Measurements from ENCODE around the gene VKORC1. TPM values are rescaled to one million over a fixed set of nuclear protein-coding genes. Genes with fewer than 3 reads are reported as not detected.
"Not testable (repeated sequence)": the region's sequence is repeated elsewhere in the genome, so short reads cannot be mapped to it uniquely, and the experiment has no call there.

The VKORC1 gene
- total RNA-seq, 1 donor from 2014 or later = 72.7 TPM

- no peak for TF ChIP-seq CTCF (IDR thresholded peaks at IDR 0.05)
Measured at GRCh38 chr16:31106509-31107464, 12.2 kb upstream of the VKORC1 start.

GRCh38 chr16:31105677-31106213 lies 11.1 kb upstream of the VKORC1 start:
- Histone ChIP-seq H3K27me3 (no peaks in the 10 kb centered on the region), H3K27ac (peak overlapping the region; percentile 65), H3K4me3 (peak overlapping the region; percentile 6), H3K4me1 (peaks cover 20% of the 10 kb centered on the region), H3K36me3 (peaks cover 11% of the 10 kb centered on the region), H3K9me3 (no peaks in the 10 kb centered on the region)
- TF ChIP-seq CTCF (IDR thresholded peaks at IDR 0.05) = peak; percentile 81
- ATAC-seq (peak; percentile 95), DNase-seq (peak; percentile 94)
- intact Hi-C loops (cut with DNase I) = no loop called here

More at GRCh38 chr16:31106509-31107464, 12.2 kb upstream of the VKORC1 start:
- ATAC-seq = no peak
- DNase-seq = no peak
- H3K4me3 ChIP-seq = no peak overlapping the region
- peaks cover 22% of the 10 kb centered on the region for H3K36me3 ChIP-seq
- H3K27me3 ChIP-seq = no peaks in the 10 kb centered on the region
- H3K27ac ChIP-seq = no peak overlapping the region
- H3K9me3 ChIP-seq = no peaks in the 10 kb centered on the region
- H3K4me1 ChIP-seq = peaks cover 20% of the 10 kb centered on the region
- intact Hi-C loops (cut with DNase I) = no loop called here

GRCh38 chr16:31100876-31101641 lies 6.5 kb upstream of the VKORC1 start:
- H3K36me3 ChIP-seq; H3K27ac ChIP-seq; intact Hi-C loops (cut with DNase I); H3K4me1 ChIP-seq; H3K9me3 ChIP-seq; DNase-seq; H3K27me3 ChIP-seq; ATAC-seq; H3K4me3 ChIP-seq: not testable (repeated sequence)

- ATAC-seq (no peak), DNase-seq (no peak)
- peaks cover 10% of the 10 kb centered on the region for H3K4me1 ChIP-seq
- no peak overlapping the region for H3K27ac ChIP-seq
- H3K27me3 ChIP-seq = no peaks in the 10 kb centered on the region
- no peak overlapping the region for H3K4me3 ChIP-seq
- no peaks in the 10 kb centered on the region for H3K9me3 ChIP-seq
- intact Hi-C loops (cut with DNase I) = no loop called here
- TF ChIP-seq CTCF (IDR thresholded peaks at IDR 0.05) = no peak
- H3K36me3 ChIP-seq = no peaks in the 10 kb centered on the region
Measured at GRCh38 chr16:31099860-31100638, 5.5 kb upstream of the VKORC1 start.

GRCh38 chr16:31094088-31094423 lies 541 bp downstream of the VKORC1 start:
- H3K9me3 ChIP-seq = no peaks in the 10 kb centered on the region
- DNase-seq (no peak), ATAC-seq (no peak)
- peaks cover 11% of the 10 kb centered on the region for H3K36me3 ChIP-seq
- H3K4me3 ChIP-seq = peak overlapping the region; percentile 93
- H3K4me1 ChIP-seq = peaks cover 18% of the 10 kb centered on the region
- intact Hi-C loops (cut with DNase I) = no loop called here
- no peak for TF ChIP-seq CTCF (IDR thresholded peaks at IDR 0.05)
- H3K27me3 ChIP-seq = no peaks in the 10 kb centered on the region
- H3K27ac ChIP-seq = peak overlapping the region; percentile 80
